Thoracic aorta (tissue), 2 donors: ENCODE data around the gene CLCA1. TPM values are rescaled to one million over a fixed set of nuclear protein-coding genes. Genes with fewer than 3 reads are reported as not detected.

Experiments
- ATAC-seq: fragments of 150-250 bp; one replicate; pipeline ENCODE4 v1.8.0; 2017; ENCODE audit warnings: low read depth; ENCODE audit not compliant: insufficient number of reproducible peaks, low FRiP score
- DNase-seq: peaks from one replicate; pipeline ENCODE4 v3.0.0-alpha.2; 2020; ENCODE audit warnings: low spot score
- H3K27ac ChIP-seq, 2 donors: fragments of 200-600 bp; sonication (generic); 1 replicate in 1 of 2; 2 replicates in 1 of 2; pipeline ENCODE4 v1.5.1; 2016; ENCODE audit warnings: mild to moderate bottlenecking in 2 of 2, moderate library complexity in 2 of 2
- H3K27me3 ChIP-seq: fragments of 200-600 bp; sonication (generic); replicated peaks from 2 replicates; pipeline ENCODE4 v1.6.0; 2016; ENCODE audit warnings: mild to moderate bottlenecking; ENCODE audit not compliant: insufficient read depth
- H3K36me3 ChIP-seq: fragments of 200-600 bp; sonication (generic); one replicate; pipeline ENCODE4 v1.5.1; 2016
- H3K4me1 ChIP-seq, 2 donors: fragments of 200-600 bp; sonication (generic); 1 replicate in 1 of 2; 2 replicates in 1 of 2; pipeline versions ENCODE4 v1.5.1 to v1.6.0; 2016; ENCODE audit warnings: low read depth in 2 of 2, mild to moderate bottlenecking in 1 of 2; ENCODE audit not compliant: control insufficient read depth in 1 of 2
- H3K4me3 ChIP-seq: fragments of 200-600 bp; sonication (generic); 2 replicates; pipeline ENCODE4 v1.5.1; 2016; ENCODE audit warnings: mild to moderate bottlenecking
- H3K9me3 ChIP-seq: fragments of 200-600 bp; sonication (generic); 2 replicates; pipeline ENCODE4 v1.5.1; 2016
- total RNA-seq, 2 donors: library from RNA; depleted of rRNA; stranded (reverse); fragments of >200 nt; gene quantifications; one replicate each; pipeline versions ENCODE4 v1.1.0 to v1.2.3, GENCODE V29; 2016
- TF ChIP-seq, protein P1 (sequence below): fragments of 200-600 bp; sonication (generic); IDR thresholded peaks from one replicate; pipeline ENCODE4 v1.5.1; 2019; ENCODE audit warnings: antibody characterized with exemption

Gene CLCA1, protein sequence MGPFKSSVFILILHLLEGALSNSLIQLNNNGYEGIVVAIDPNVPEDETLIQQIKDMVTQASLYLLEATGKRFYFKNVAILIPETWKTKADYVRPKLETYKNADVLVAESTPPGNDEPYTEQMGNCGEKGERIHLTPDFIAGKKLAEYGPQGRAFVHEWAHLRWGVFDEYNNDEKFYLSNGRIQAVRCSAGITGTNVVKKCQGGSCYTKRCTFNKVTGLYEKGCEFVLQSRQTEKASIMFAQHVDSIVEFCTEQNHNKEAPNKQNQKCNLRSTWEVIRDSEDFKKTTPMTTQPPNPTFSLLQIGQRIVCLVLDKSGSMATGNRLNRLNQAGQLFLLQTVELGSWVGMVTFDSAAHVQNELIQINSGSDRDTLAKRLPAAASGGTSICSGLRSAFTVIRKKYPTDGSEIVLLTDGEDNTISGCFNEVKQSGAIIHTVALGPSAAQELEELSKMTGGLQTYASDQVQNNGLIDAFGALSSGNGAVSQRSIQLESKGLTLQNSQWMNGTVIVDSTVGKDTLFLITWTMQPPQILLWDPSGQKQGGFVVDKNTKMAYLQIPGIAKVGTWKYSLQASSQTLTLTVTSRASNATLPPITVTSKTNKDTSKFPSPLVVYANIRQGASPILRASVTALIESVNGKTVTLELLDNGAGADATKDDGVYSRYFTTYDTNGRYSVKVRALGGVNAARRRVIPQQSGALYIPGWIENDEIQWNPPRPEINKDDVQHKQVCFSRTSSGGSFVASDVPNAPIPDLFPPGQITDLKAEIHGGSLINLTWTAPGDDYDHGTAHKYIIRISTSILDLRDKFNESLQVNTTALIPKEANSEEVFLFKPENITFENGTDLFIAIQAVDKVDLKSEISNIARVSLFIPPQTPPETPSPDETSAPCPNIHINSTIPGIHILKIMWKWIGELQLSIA
- total RNA-seq: not detected

DNA sequence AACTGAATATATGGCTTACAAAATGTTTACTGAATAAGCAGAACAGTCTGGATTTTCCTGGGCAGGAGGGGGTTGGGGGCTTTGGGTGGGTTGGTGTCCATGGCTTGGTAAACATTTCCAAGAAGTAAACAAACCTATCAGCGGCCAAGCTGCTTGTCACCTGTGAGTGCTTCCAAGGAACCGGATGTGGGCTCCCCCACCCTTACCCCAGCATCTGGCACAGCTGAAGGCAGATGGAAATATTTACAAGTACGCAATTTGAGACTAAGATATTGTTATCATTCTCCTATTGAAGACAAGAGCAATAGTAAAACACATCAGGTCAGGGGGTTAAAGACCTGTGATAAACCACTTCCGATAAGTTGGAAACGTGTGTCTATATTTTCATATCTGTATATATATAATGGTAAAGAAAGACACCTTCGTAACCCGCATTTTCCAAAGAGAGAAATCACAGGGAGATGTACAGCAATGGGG is at the start of gene CLCA1:
TSS of gene CLCA1 (plus strand) at position 427 of the 477 bp plus-strand sequence. CDS start at position 472, 45 bp downstream.
- no peak within 1 kb of the TSS for H3K4me3 ChIP-seq
- ATAC-seq (no peak), DNase-seq (no peak)
- no peak within 1 kb of the TSS for H3K27ac ChIP-seq
- TF ChIP-seq, protein P1, sequence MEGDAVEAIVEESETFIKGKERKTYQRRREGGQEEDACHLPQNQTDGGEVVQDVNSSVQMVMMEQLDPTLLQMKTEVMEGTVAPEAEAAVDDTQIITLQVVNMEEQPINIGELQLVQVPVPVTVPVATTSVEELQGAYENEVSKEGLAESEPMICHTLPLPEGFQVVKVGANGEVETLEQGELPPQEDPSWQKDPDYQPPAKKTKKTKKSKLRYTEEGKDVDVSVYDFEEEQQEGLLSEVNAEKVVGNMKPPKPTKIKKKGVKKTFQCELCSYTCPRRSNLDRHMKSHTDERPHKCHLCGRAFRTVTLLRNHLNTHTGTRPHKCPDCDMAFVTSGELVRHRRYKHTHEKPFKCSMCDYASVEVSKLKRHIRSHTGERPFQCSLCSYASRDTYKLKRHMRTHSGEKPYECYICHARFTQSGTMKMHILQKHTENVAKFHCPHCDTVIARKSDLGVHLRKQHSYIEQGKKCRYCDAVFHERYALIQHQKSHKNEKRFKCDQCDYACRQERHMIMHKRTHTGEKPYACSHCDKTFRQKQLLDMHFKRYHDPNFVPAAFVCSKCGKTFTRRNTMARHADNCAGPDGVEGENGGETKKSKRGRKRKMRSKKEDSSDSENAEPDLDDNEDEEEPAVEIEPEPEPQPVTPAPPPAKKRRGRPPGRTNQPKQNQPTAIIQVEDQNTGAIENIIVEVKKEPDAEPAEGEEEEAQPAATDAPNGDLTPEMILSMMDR: no peak
- no peaks in the 10 kb centered on the region for H3K9me3 ChIP-seq
- no peaks in the 10 kb centered on the region for H3K27me3 ChIP-seq
- no peaks in the 10 kb centered on the region for H3K36me3 ChIP-seq
- peaks cover 0 to 11% of the 10 kb centered on the region in 2 donors for H3K4me1 ChIP-seq

DNA sequence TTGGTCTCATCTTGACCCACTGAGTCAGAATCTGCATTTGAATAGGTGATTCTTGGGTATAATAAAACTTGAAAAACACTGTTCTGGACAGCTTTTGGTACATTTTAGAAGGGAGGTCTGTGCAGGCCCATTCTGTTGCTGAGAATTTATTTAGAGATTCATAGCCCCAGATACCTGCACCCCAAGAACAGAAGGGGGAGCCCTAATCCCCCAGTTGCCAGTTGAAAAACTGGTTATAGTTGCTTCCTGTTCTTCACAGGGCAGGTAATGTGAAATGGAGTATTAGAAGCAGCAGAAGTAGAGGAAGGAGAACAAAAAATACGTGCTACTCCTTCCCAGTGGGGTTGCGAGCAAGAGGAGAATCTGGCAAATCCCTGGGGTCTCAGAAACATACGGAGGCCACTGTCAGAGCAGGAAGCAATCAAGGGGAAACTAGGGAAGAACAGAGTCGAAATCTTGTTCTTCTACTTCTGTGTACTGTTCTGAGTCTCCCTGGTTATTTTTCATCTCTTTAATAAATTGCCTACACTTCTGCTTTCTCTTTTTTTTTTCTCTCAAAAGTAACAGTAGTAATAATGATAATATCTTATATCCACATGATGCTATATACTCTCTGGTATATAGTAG is 49.3 kb upstream of the CLCA1 start:
- Histone ChIP-seq H3K9me3 (no peaks in the 10 kb centered on the region), H3K36me3 (no peaks in the 10 kb centered on the region), H3K4me3 (no peak overlapping the region), H3K27ac (no peak overlapping the region), H3K27me3 (no peaks in the 10 kb centered on the region), H3K4me1 (no peaks in the 10 kb centered on the region)
- TF ChIP-seq, protein P1: no peak
- ATAC-seq: no peak
- no peak for DNase-seq

DNA sequence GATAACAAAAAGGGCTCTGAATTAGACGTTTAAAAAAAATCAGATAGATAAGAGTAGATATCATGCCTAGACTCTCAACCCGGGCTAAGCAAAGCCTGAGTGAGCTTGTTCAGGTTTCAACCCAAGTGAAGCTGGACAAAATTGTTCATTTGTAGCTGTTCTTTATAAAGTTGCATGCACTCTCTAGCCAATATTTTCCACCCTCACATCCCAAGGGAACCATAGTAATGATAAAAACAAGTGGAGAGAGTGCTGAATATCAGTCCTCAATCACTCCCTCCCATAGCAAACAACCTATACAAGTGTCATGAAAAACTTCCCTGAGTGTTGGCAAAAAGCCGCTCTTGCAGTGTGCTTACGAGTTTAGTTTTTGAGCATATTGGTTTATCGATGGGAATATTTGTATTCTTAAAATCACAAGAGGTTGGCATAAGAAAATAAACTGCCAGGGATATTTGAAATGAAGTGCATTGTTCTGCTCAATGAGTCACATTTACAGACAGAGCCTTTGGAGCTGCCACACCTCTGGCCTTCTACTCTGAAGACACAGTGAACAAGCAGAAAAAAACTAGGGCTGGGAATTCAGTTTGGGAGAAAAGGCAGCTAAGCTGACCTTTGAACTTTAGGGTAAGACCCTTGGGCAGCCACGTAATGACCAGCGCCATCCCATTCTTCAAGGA is 47.0 kb upstream of the CLCA1 start:
- DNase-seq (no peak), ATAC-seq (no peak)
- TF ChIP-seq, protein P1: no peak
- Histone ChIP-seq H3K27ac (no peak overlapping the region), H3K36me3 (no peaks in the 10 kb centered on the region), H3K4me1 (no peaks in the 10 kb centered on the region), H3K4me3 (no peak overlapping the region), H3K9me3 (no peaks in the 10 kb centered on the region), H3K27me3 (no peaks in the 10 kb centered on the region)

DNA sequence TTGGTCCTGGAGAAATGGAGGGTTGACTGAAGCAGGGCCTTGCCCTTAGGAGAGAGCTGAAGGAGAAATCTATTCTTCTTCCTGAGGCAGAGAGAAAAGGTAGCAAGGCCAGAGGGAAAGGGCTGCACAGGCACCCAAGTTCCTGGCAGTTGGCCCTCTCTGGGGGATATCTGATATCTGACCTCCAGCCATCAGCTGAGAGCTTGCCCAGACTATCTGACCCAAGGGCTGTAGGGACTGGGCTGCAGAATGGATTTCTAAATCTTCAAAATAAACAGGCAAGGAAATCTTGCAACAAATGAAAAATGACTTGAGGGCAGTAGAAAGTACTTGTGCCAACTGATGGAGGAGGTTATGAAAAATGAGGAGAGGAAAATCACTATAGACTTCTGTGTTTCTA is 45.3 kb upstream of the CLCA1 start:
- no peaks in the 10 kb centered on the region for H3K9me3 ChIP-seq
- TF ChIP-seq, protein P1: no peak
- H3K4me1 ChIP-seq: no peaks in the 10 kb centered on the region
- H3K4me3 ChIP-seq: no peak overlapping the region
- no peaks in the 10 kb centered on the region for H3K36me3 ChIP-seq
- H3K27me3 ChIP-seq: no peaks in the 10 kb centered on the region
- no peak for DNase-seq
- no peak for ATAC-seq
- H3K27ac ChIP-seq: no peak overlapping the region
